ENCODE measurements around the gene ZDHHC3.

GRCh38 chr3:45008117-45008516, 32.1 kb upstream of the ZDHHC3 start:
- TF ChIP-seq CTCF (conservative IDR thresholded peaks at IDR 0.05; ENCODE audit: low read depth, low read length): no peak
- TF ChIP-seq EZH2 (IDR thresholded peaks at IDR 0.05; ENCODE audit: borderline replicate concordance, low read depth, low read length, poor library complexity, severe bottlenecking): no peak

Measured in A673 (cell line).